H1 (cell line): ENCODE results near the gene BET1L. TPM values are rescaled to one million over a fixed set of nuclear protein-coding genes. Genes with fewer than 3 reads are reported as not detected.

ENCODE experiments used
- CTCF ChIA-PET: fragments of 300-600 bp; sonication (Branson Sonifier 250); formaldehyde crosslinking; loops from one replicate; lab custom pipeline; 2021; ENCODE audit not compliant: partially characterized antibody; lab: Charles Lee
- POLR2A ChIA-PET: fragments of 300-600 bp; sonication (Branson Sonifier 250); formaldehyde crosslinking; loops from one replicate; lab custom pipeline; 2021; ENCODE audit warnings: inconsistent platforms; ENCODE audit not compliant: partially characterized antibody; lab: Charles Lee
- DNase-seq, 2 experiments: peaks; one replicate each; pipeline versions ENCODE4 v3.0.0 to v3.0.0-alpha.2; 2010 to 2022; ENCODE audit warnings: low spot score in 2 of 2, low read depth in 1 of 2, mixed read lengths in 1 of 2
- FAIRE-seq: peaks from 2 replicates; lab custom pipeline; 2011; peaks lifted over from hg19 to GRCh38; lab: Jason Lieb, UNC
- H2AFZ ChIP-seq: 2 replicates; pipeline ENCODE4 v1.8.1; 2012; ENCODE audit warnings: low read length, inconsistent platforms
- H2AK5ac ChIP-seq: 2 replicates; pipeline ENCODE4 v1.6.1; 2013; ENCODE audit warnings: low read depth, low read length
- H2BK120ac ChIP-seq: replicated peaks from 2 replicates; pipeline ENCODE3; 2013; ENCODE audit warnings: low read depth, low read length, inconsistent platforms
- H2BK12ac ChIP-seq: 2 replicates; pipeline ENCODE4 v1.6.1; 2013; ENCODE audit warnings: low read depth, low read length
- H2BK15ac ChIP-seq: 2 replicates; pipeline ENCODE4 v1.6.1; 2013; ENCODE audit warnings: low read length
- H2BK20ac ChIP-seq: 2 replicates; pipeline ENCODE4 v1.6.1; 2013; ENCODE audit warnings: low read length
- H2BK5ac ChIP-seq: 2 replicates; pipeline ENCODE4 v1.6.1; 2013; ENCODE audit warnings: low read depth, low read length
- H3K14ac ChIP-seq: 2 replicates; pipeline ENCODE4 v1.6.1; 2013; ENCODE audit warnings: inconsistent platforms; ENCODE audit not compliant: insufficient read length
- H3K18ac ChIP-seq: 2 replicates; pipeline ENCODE4 v1.6.1; 2013; ENCODE audit warnings: low read length; ENCODE audit errors: extremely low read depth
- H3K23ac ChIP-seq: 2 replicates; pipeline ENCODE4 v1.6.1; 2013; ENCODE audit warnings: inconsistent platforms; ENCODE audit not compliant: insufficient read length
- H3K23me2 ChIP-seq: 2 replicates; pipeline ENCODE4 v1.6.1; 2013; ENCODE audit warnings: low read depth, low read length
- H3K27ac ChIP-seq: 2 replicates; pipeline ENCODE4 v1.6.1; 2011; ENCODE audit warnings: low read depth, low read length, inconsistent platforms
- H3K27me3 ChIP-seq, 4 experiments: replicated peaks in 1 of 4; 1 replicate in 1 of 4; 2 replicates in 3 of 4; pipeline versions ENCODE4 v1.6.1 to v1.8.1; 2011 to 2013; ENCODE audit warnings: low read length in 3 of 4, mild to moderate bottlenecking in 3 of 4, inconsistent platforms in 2 of 4, mixed read lengths in 2 of 4, moderate library complexity in 1 of 4; ENCODE audit not compliant: control insufficient read depth in 3 of 4, insufficient read depth in 3 of 4; ENCODE audit errors: extremely low read depth in 1 of 4
- H3K36me3 ChIP-seq, 4 experiments: 2 replicates each; pipeline versions ENCODE4 v1.6.1 to v1.8.1; 2011 to 2013; ENCODE audit warnings: mild to moderate bottlenecking in 4 of 4, low read length in 3 of 4, moderate library complexity in 2 of 4, control low read depth in 1 of 4, inconsistent platforms in 1 of 4; ENCODE audit not compliant: insufficient read depth in 4 of 4, control insufficient read depth in 2 of 4
- H3K4ac ChIP-seq: replicated peaks from 2 replicates; pipeline ENCODE3; 2013; ENCODE audit warnings: low read length, low read depth, mixed read lengths, inconsistent platforms; ENCODE audit not compliant: insufficient read length
- H3K4me1 ChIP-seq, 4 experiments: replicated peaks in 1 of 4; 1 replicate in 1 of 4; 2 replicates in 3 of 4; pipeline versions ENCODE4 v1.6.1 to v1.8.1; 2011 to 2013; ENCODE audit warnings: low read length in 3 of 4, inconsistent platforms in 2 of 4, mixed read lengths in 1 of 4; ENCODE audit not compliant: insufficient read depth in 4 of 4, control insufficient read depth in 3 of 4
- H3K4me2 ChIP-seq, 2 experiments: 2 replicates each; pipeline versions ENCODE4 v1.6.1 to v1.8.1; 2011 to 2013; ENCODE audit warnings: low read depth in 2 of 2, low read length in 2 of 2, control low read depth in 1 of 2, inconsistent platforms in 1 of 2, mild to moderate bottlenecking in 1 of 2; ENCODE audit not compliant: insufficient read depth in 1 of 2
- H3K4me3 ChIP-seq, 4 experiments: fragments of 200-600, 300-600 bp in 1 of 4; sonication (generic), shearing (Covaris generic), sonication (Bioruptor Twin) in 1 of 4; 2 replicates each; pipeline versions ENCODE4 v1.5.1 to v1.8.1; 2011 to 2016; ENCODE audit warnings: low read length in 4 of 4, low read depth in 3 of 4, control low read depth in 2 of 4, inconsistent platforms in 2 of 4, mild to moderate bottlenecking in 2 of 4, mixed read lengths in 1 of 4, moderate library complexity in 1 of 4; ENCODE audit not compliant: insufficient read depth in 2 of 4; ENCODE audit errors: extremely low read depth in 1 of 4
- H3K56ac ChIP-seq: replicated peaks from 2 replicates; pipeline ENCODE3; 2013; ENCODE audit warnings: low read depth, mild to moderate bottlenecking, mixed read lengths, low read length, inconsistent platforms; ENCODE audit not compliant: insufficient read length
- H3K79me1 ChIP-seq: 2 replicates; pipeline ENCODE4 v1.6.1; 2013; ENCODE audit warnings: low read depth, low read length, control low read depth
- H3K79me2 ChIP-seq, 2 experiments: 2 replicates each; pipeline versions ENCODE4 v1.6.1 to v1.8.1; 2012 to 2013; ENCODE audit warnings: low read length in 2 of 2, mild to moderate bottlenecking in 2 of 2, inconsistent platforms in 1 of 2; ENCODE audit not compliant: insufficient read depth in 2 of 2, control insufficient read depth in 1 of 2
- H3K9ac ChIP-seq, 4 experiments: replicated peaks in 1 of 4; 1 replicate in 1 of 4; 2 replicates in 3 of 4; pipeline versions ENCODE4 v1.6.1 to v1.8.1; 2011 to 2013; ENCODE audit warnings: low read depth in 3 of 4, low read length in 3 of 4, control low read depth in 2 of 4, mild to moderate bottlenecking in 2 of 4, moderate library complexity in 2 of 4, inconsistent platforms in 1 of 4; ENCODE audit errors: extremely low read depth in 1 of 4
- H3K9me3 ChIP-seq, 2 experiments: 2 replicates each; pipeline versions ENCODE4 v1.6.1 to v1.8.1; 2012 to 2013; ENCODE audit warnings: mild to moderate bottlenecking in 2 of 2, moderate library complexity in 2 of 2, control low read depth in 1 of 2, inconsistent platforms in 1 of 2, low read depth in 1 of 2, low read length in 1 of 2, mixed read lengths in 1 of 2; ENCODE audit not compliant: insufficient read depth in 2 of 2
- H4K20me1 ChIP-seq, 2 experiments: replicated peaks in 1 of 2; 2 replicates each; pipeline versions ENCODE3 to v1.8.1; 2011 to 2013; ENCODE audit warnings: inconsistent platforms in 2 of 2, low read length in 2 of 2, mild to moderate bottlenecking in 1 of 2; ENCODE audit not compliant: insufficient read depth in 2 of 2, control insufficient read depth in 1 of 2
- H4K5ac ChIP-seq: 2 replicates; pipeline ENCODE4 v1.6.1; 2013; ENCODE audit warnings: low read length, low read depth, mixed read lengths, inconsistent platforms; ENCODE audit not compliant: insufficient read length
- H4K8ac ChIP-seq: 2 replicates; pipeline ENCODE4 v1.8.0; 2013; ENCODE audit warnings: mild to moderate bottlenecking, moderate library complexity, low read length, inconsistent platforms; ENCODE audit not compliant: insufficient read depth; ENCODE audit errors: extremely low read depth
- H4K91ac ChIP-seq: replicated peaks from 2 replicates; pipeline ENCODE3; 2013; ENCODE audit warnings: low read length, mixed read lengths, inconsistent platforms; ENCODE audit not compliant: insufficient read length
- BACH1 ChIP-seq: IDR thresholded peaks from 2 replicates; pipeline ENCODE4 v1.6.1; 2012; ENCODE audit warnings: low read length, improper control_type of control experiment
- CBX8 ChIP-seq: fragments of 300-800, 300-1000 bp; sonication (generic); IDR thresholded peaks from 2 replicates; pipeline ENCODE4 v1.7.1; 2016; ENCODE audit warnings: low read depth, low read length, borderline replicate concordance
- KDM5A ChIP-seq: fragments of 200-600 bp; IDR thresholded peaks from 2 replicates; pipeline ENCODE4 v1.7.1; 2012; ENCODE audit warnings: mild to moderate bottlenecking, low read length, inconsistent platforms, mixed read lengths
- MAX ChIP-seq: IDR thresholded peaks from 2 replicates; pipeline ENCODE4 v1.6.1; 2012; ENCODE audit warnings: inconsistent platforms
- NANOG ChIP-seq: IDR thresholded peaks from 2 replicates; pipeline ENCODE4 v1.6.1; 2011; ENCODE audit warnings: low read length, low read depth, mild to moderate bottlenecking, inconsistent platforms; ENCODE audit not compliant: insufficient read depth, poor library complexity, severe bottlenecking
- SIRT6 ChIP-seq: IDR thresholded peaks from one replicate; pipeline ENCODE4 v1.7.1; 2012; ENCODE audit warnings: low read length, inconsistent platforms
- SP4 ChIP-seq: IDR thresholded peaks from 2 replicates; pipeline ENCODE4 v1.6.1; 2012; ENCODE audit warnings: low read length, inconsistent platforms
- SRF ChIP-seq: IDR thresholded peaks from 2 replicates; pipeline ENCODE4 v1.6.1; 2011; ENCODE audit warnings: mild to moderate bottlenecking, low read depth, low read length, moderate library complexity
- WGBS, 2 experiments: shearing (Covaris generic) in 1 of 2; methylation state at CpG; one replicate each; pipeline versions ENCODE4 v1.1.6 to v1.1.7; 2013 to 2015; ENCODE audit warnings: low lambda C conversion rate in 2 of 2, mixed read lengths in 2 of 2, inconsistent platforms in 1 of 2, low coverage in 1 of 2, missing lambda C conversion rate in 1 of 2; ENCODE audit not compliant: insufficient replicate concordance in 2 of 2, insufficient coverage in 1 of 2, insufficient read length in 1 of 2; ENCODE audit errors: extremely low coverage in 1 of 2, missing lambda C conversion rate in 1 of 2; 5-methylcytosine and 5-hydroxymethylcytosine counted together
- polyA plus RNA-seq, 7 experiments: library from polyadenylated mRNA; depleted of rRNA in 3 of 7; stranded (reverse) in 5 of 7; unstranded in 2 of 7; fragments of >200 nt in 5 of 7; fragments of 200-250 nt in 2 of 7; gene quantifications; 1 replicate in 5 of 7; 2 replicates in 1 of 7; 4 replicates in 1 of 7; pipeline versions ENCODE4 v1.2.1 to v1.2.3, GENCODE V29; 2011 to 2013; ENCODE audit warnings: missing spikeins in 2 of 7, mixed read lengths in 2 of 7
- total RNA-seq: library from RNA; stranded (reverse); fragmentation: NEBNext Ultra II Directional; extraction: Animal tissue kit (Norgen Biotek cat#: 25700); gene quantifications from 2 replicates; pipeline ENCODE4 v1.2.1, GENCODE V29; 2021
- TF ChIP-seq, protein P1 (sequence below), 3 experiments: IDR thresholded peaks; 1 replicate in 2 of 3; 2 replicates in 1 of 3; pipeline versions ENCODE4 v1.5.1 to v1.6.1; 2011; ENCODE audit warnings: low read length in 3 of 3, mild to moderate bottlenecking in 3 of 3, inconsistent platforms in 2 of 3, low read depth in 1 of 3, moderate library complexity in 1 of 3; ENCODE audit not compliant: insufficient read depth in 1 of 3; ENCODE audit errors: control extremely low read depth in 1 of 3
- TF ChIP-seq, protein P2 (sequence below): IDR thresholded peaks from 2 replicates; pipeline ENCODE4 v1.6.1; 2011; ENCODE audit warnings: low read length, improper control_type of control experiment

The BET1L gene
- total and polyA plus RNA-seq, 2 of the 8 experiments (the other 6 are each of a cell fraction or from before 2014, with no cell fraction given) = 40.2 to 61.9 TPM

DNA sequence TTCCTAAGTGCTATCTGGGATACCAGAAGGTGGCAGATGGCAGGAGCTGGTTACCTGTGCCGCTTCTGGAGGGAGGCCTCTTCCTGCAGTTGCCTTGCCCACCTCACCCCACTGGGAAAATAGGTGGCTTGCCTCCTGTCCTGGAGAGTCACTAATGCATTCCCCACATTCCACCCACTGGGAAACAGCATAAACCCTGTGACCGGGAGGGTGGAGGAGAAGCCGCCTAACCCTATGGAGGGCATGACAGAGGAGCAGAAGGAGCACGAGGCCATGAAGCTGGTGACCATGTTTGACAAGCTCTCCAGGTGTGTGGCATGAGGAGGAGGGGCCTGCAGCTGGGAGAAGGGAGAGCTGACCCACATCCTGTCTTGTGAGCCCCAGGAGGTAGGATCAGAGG is 5.9 kb upstream of the BET1L start:
- no peaks in the 10 kb centered on the region for H3K9me3 ChIP-seq
- H3K23me2 ChIP-seq = peaks cover 8% of the 10 kb centered on the region
- no peak overlapping the region for H2AK5ac ChIP-seq
- no peak overlapping the region for H4K91ac ChIP-seq
- WGBS, 2 experiments = 88% methylated on average over 4 of the region's 4 CpGs; no CpG with 5 or more reads in 1 of the 2 experiments
- no peak overlapping the region for H2BK5ac ChIP-seq
- no peak overlapping the region for H2BK120ac ChIP-seq
- no peak overlapping the region for H3K18ac ChIP-seq
- no peak overlapping the region for H3K14ac ChIP-seq
- no peak for DNase-seq
- peaks cover 0 to 13% (median 6%) of the 10 kb centered on the region in 4 experiments; a peak in 5 of 7 replicates for H3K4me1 ChIP-seq
- H3K36me3 ChIP-seq = peaks cover 32 to 57% (median 41%) of the 10 kb centered on the region in 4 experiments
- CTCF ChIA-PET = interaction anchor here (0.9 to 2.4 kb wide), 5 partner anchors 8 to 150 kb away, joined by 3 to 11 read pairs (median 5); no protein-coding TSS in a partner anchor
- H4K20me1 ChIP-seq = peaks cover 1 to 6% of the 10 kb centered on the region in 2 experiments
- no peak overlapping the region for H2BK20ac ChIP-seq
- no peak for FAIRE-seq
- no peak overlapping the region for H2BK12ac ChIP-seq
- H3K23ac ChIP-seq = no peak overlapping the region
- H2BK15ac ChIP-seq = no peak overlapping the region
- no peak overlapping the region for H4K5ac ChIP-seq
- no peak overlapping the region for H3K4ac ChIP-seq
- H3K27ac ChIP-seq = no peak overlapping the region
- H4K8ac ChIP-seq = 0 out of 2 replicates have a peak overlapping the region, but pooled peaks have one; percentile 1
- H3K9ac ChIP-seq = no peak overlapping the region; a peak in 1 of 7 replicates
- no peaks in the 10 kb centered on the region for H3K27me3 ChIP-seq
- TF ChIP-seq SIRT6 (no peak), SP4 (no peak), KDM5A (no peak), SRF (no peak), NANOG (no peak), CBX8 (no peak), BACH1 (no peak), MAX (no peak)
- TF ChIP-seq, protein P1, sequence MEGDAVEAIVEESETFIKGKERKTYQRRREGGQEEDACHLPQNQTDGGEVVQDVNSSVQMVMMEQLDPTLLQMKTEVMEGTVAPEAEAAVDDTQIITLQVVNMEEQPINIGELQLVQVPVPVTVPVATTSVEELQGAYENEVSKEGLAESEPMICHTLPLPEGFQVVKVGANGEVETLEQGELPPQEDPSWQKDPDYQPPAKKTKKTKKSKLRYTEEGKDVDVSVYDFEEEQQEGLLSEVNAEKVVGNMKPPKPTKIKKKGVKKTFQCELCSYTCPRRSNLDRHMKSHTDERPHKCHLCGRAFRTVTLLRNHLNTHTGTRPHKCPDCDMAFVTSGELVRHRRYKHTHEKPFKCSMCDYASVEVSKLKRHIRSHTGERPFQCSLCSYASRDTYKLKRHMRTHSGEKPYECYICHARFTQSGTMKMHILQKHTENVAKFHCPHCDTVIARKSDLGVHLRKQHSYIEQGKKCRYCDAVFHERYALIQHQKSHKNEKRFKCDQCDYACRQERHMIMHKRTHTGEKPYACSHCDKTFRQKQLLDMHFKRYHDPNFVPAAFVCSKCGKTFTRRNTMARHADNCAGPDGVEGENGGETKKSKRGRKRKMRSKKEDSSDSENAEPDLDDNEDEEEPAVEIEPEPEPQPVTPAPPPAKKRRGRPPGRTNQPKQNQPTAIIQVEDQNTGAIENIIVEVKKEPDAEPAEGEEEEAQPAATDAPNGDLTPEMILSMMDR (IDR thresholded peaks at IDR 0.05; ENCODE audit: control extremely low read depth in 1 of 3, insufficient read depth in 1 of 3, low read depth in 1 of 3, low read length in 3 of 3) = no peak
- TF ChIP-seq, protein P2, sequence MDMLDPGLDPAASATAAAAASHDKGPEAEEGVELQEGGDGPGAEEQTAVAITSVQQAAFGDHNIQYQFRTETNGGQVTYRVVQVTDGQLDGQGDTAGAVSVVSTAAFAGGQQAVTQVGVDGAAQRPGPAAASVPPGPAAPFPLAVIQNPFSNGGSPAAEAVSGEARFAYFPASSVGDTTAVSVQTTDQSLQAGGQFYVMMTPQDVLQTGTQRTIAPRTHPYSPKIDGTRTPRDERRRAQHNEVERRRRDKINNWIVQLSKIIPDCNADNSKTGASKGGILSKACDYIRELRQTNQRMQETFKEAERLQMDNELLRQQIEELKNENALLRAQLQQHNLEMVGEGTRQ = no peak
- TF ChIP-seq, all 59 proteins: peak for 0
- no peak overlapping the region for H3K4me2 ChIP-seq
- no peak overlapping the region for H2AFZ ChIP-seq
- H3K4me3 ChIP-seq = no peak overlapping the region
- H3K56ac ChIP-seq = no peak overlapping the region
- H3K79me1 ChIP-seq = peaks cover 5% of the 10 kb centered on the region; the same call in 1 of the 2 replicates
- peaks cover 0 to 20% of the 10 kb centered on the region in 2 experiments; a peak in 2 of 4 replicates for H3K79me2 ChIP-seq
- POLR2A ChIA-PET = interaction anchor here (1.0 to 8.7 kb wide), 5 partner anchors 8 to 151 kb away, joined by 3 to 99 read pairs (median 6); partner anchors contain the start of gene SIRT3
